Measurements from ENCODE around the gene TUBGCP5. TPM values are rescaled to one million over a fixed set of nuclear protein-coding genes. Genes with fewer than 3 reads are reported as not detected.
"Not testable (repeated sequence)": the region's sequence is repeated elsewhere in the genome, so short reads cannot be mapped to it uniquely, and the experiment has no call there.

Gene TUBGCP5
- total RNA-seq, 2 donors from 2014 or later: 6.8 to 11.6 TPM

- Histone ChIP-seq H3K27me3 (no peaks in the 10 kb centered on the region), H3K4me3 (no peak overlapping the region), H3K9me3 (no peaks in the 10 kb centered on the region), H3K36me3 (peaks cover 52% of the 10 kb centered on the region), H3K4me1 (no peaks in the 10 kb centered on the region), H3K27ac (no peak overlapping the region)
- no peak for DNase-seq (ENCODE audit: low spot score)
- no peak for TF ChIP-seq CTCF (IDR thresholded peaks at IDR 0.05)
Observed at GRCh38 chr15:23013681-23014080, 25.7 kb downstream of the TUBGCP5 start.

GRCh38 chr15:23012616-23013015 lies 26.8 kb downstream of the TUBGCP5 start:
- DNase-seq (ENCODE audit: low spot score); H3K9me3 ChIP-seq; H3K4me3 ChIP-seq; H3K27ac ChIP-seq; H3K4me1 ChIP-seq; H3K27me3 ChIP-seq: not testable (repeated sequence)
- H3K36me3 ChIP-seq: peaks cover 53% of the 10 kb centered on the region

GRCh38 chr15:23003736-23004135 lies 35.6 kb downstream of the TUBGCP5 start:
- no peak for TF ChIP-seq CTCF (IDR thresholded peaks at IDR 0.05)

GRCh38 chr15:23002920-23003319 lies 36.4 kb downstream of the TUBGCP5 start:
- no peaks in the 10 kb centered on the region for H3K27me3 ChIP-seq
- H3K36me3 ChIP-seq: peaks cover 56% of the 10 kb centered on the region
- DNase-seq (ENCODE audit: low spot score): no peak
- H3K4me1 ChIP-seq: no peaks in the 10 kb centered on the region
- H3K27ac ChIP-seq: no peak overlapping the region
- no peaks in the 10 kb centered on the region for H3K9me3 ChIP-seq
- H3K4me3 ChIP-seq: no peak overlapping the region
- no peak for TF ChIP-seq CTCF (IDR thresholded peaks at IDR 0.05)

More at GRCh38 chr15:23003736-23004135, 35.6 kb downstream of the TUBGCP5 start:
- Histone ChIP-seq H3K36me3 (peaks cover 61% of the 10 kb centered on the region), H3K9me3 (no peaks in the 10 kb centered on the region), H3K4me1 (no peaks in the 10 kb centered on the region), H3K4me3 (no peak overlapping the region), H3K27ac (no peak overlapping the region), H3K27me3 (no peaks in the 10 kb centered on the region)
- no peak for DNase-seq (ENCODE audit: low spot score)

GRCh38 chr15:22995795-22996194 lies 43.6 kb downstream of the TUBGCP5 start:
- DNase-seq (ENCODE audit: low spot score): no peak
- no peak for TF ChIP-seq CTCF (IDR thresholded peaks at IDR 0.05)
- H3K4me1 ChIP-seq: no peaks in the 10 kb centered on the region
- peaks cover 33% of the 10 kb centered on the region for H3K36me3 ChIP-seq
- H3K27ac ChIP-seq: no peak overlapping the region
- H3K9me3 ChIP-seq: no peaks in the 10 kb centered on the region
- no peak overlapping the region for H3K4me3 ChIP-seq
- H3K27me3 ChIP-seq: no peaks in the 10 kb centered on the region

GRCh38 chr15:22992024-22992326 lies 47.4 kb downstream of the TUBGCP5 start:
- DNase-seq (ENCODE audit: low spot score): no peak
- no peak overlapping the region for H3K4me3 ChIP-seq
- no peaks in the 10 kb centered on the region for H3K4me1 ChIP-seq
- H3K9me3 ChIP-seq: no peaks in the 10 kb centered on the region
- no peak for TF ChIP-seq CTCF (IDR thresholded peaks at IDR 0.05)
- H3K36me3 ChIP-seq: peaks cover 8% of the 10 kb centered on the region
- H3K27me3 ChIP-seq: no peaks in the 10 kb centered on the region
- H3K27ac ChIP-seq: no peak overlapping the region

All from right atrium auricular region (tissue), 2 donors.